ENCODE results near the gene IFNA6.

The IFNA6 gene

DNA sequence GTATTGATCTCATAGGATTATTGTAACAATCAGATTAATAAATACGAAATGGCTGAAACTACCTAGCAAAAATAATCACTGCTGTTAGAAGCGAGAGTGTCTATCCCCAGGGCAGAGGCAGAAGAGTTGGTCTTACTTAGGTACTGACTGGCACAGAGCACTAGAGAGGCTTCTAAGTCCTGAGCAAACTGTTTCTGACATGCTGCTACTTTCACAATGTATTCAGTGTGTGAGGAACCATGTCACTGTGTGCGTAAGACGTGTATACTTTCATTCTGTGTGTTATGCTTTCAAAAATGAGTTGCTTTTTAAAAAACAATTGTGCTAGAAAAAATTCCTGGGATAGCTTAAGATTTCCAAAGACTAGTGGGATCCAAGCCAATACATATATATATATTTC is 10.0 kb downstream of the IFNA6 start:
- Histone ChIP-seq H3K9me3 (ENCODE audit: insufficient read depth, low read length) (0 out of 2 replicates have a peak, but pooled peaks cover 5% of the 10 kb centered on the region), H4K20me1 (ENCODE audit: low read depth, low read length) (no peaks in the 10 kb centered on the region), H3K4me2 (ENCODE audit: low read depth, low read length, poor library complexity, severe bottlenecking) (no peak overlapping the region), H3F3A (ENCODE audit: insufficient read depth) (no peaks in the 10 kb centered on the region), H3K36me3 (ENCODE audit: low read length) (no peaks in the 10 kb centered on the region), H3K9me2 (replicated peaks; ENCODE audit: insufficient read depth, low read length) (no peaks in the 10 kb centered on the region), H2AFZ (ENCODE audit: low read depth, low read length, severe bottlenecking) (no peak overlapping the region), H3K27ac (ENCODE audit: low read depth, low read length) (no peak overlapping the region), H3K4me3 (ENCODE audit: insufficient read depth, low read length, poor library complexity, severe bottlenecking) (no peak overlapping the region), H3K79me2 (ENCODE audit: insufficient read depth, low read length) (no peaks in the 10 kb centered on the region), H3K27me3 (ENCODE audit: low read length) (no peaks in the 10 kb centered on the region), H3K9ac (ENCODE audit: low read length) (no peak overlapping the region)
- TF ChIP-seq, protein P1, sequence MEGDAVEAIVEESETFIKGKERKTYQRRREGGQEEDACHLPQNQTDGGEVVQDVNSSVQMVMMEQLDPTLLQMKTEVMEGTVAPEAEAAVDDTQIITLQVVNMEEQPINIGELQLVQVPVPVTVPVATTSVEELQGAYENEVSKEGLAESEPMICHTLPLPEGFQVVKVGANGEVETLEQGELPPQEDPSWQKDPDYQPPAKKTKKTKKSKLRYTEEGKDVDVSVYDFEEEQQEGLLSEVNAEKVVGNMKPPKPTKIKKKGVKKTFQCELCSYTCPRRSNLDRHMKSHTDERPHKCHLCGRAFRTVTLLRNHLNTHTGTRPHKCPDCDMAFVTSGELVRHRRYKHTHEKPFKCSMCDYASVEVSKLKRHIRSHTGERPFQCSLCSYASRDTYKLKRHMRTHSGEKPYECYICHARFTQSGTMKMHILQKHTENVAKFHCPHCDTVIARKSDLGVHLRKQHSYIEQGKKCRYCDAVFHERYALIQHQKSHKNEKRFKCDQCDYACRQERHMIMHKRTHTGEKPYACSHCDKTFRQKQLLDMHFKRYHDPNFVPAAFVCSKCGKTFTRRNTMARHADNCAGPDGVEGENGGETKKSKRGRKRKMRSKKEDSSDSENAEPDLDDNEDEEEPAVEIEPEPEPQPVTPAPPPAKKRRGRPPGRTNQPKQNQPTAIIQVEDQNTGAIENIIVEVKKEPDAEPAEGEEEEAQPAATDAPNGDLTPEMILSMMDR (IDR thresholded peaks at IDR 0.05; ENCODE audit: insufficient read depth, low read length, poor library complexity, severe bottlenecking) = no peak
- no peak for TF ChIP-seq EZH2phosphoT487 (conservative IDR thresholded peaks at IDR 0.05; ENCODE audit: low read length)

DNA sequence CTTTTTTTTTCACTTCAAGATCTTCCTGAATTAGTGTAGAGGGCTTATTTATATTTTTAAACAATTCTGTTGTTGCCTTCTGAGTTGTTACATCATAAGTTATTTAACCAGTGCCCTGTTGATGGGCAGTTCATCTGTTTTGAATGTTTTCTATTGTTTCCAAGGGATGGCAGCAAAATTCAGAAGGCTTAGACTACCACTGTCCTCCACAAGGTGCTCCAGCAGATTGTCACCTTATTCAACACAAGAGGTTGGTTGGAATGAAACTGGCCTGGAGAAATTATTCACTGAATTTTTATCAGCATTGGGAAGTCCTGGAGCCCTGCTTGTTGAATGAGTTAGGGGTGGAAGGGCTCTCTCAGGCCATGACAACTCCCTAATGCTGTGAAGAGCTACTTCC is 14.2 kb downstream of the IFNA6 start:
- Histone ChIP-seq H3K4me3 (ENCODE audit: insufficient read depth, low read length, poor library complexity, severe bottlenecking) (no peak overlapping the region), H3K79me2 (ENCODE audit: insufficient read depth, low read length) (peaks cover 34% of the 10 kb centered on the region), H3K27me3 (ENCODE audit: low read length) (no peaks in the 10 kb centered on the region), H3K9me2 (replicated peaks; ENCODE audit: insufficient read depth, low read length) (no peaks in the 10 kb centered on the region), H3K4me2 (ENCODE audit: low read depth, low read length, poor library complexity, severe bottlenecking) (no peak overlapping the region), H3K9me3 (ENCODE audit: insufficient read depth, low read length) (no peaks in the 10 kb centered on the region), H4K20me1 (ENCODE audit: low read depth, low read length) (peaks cover 14% of the 10 kb centered on the region; the same call in 1 of the 2 replicates), H3F3A (ENCODE audit: insufficient read depth) (no peaks in the 10 kb centered on the region), H2AFZ (ENCODE audit: low read depth, low read length, severe bottlenecking) (no peak overlapping the region), H3K27ac (ENCODE audit: low read depth, low read length) (no peak overlapping the region), H3K36me3 (ENCODE audit: low read length) (0 out of 2 replicates have a peak, but pooled peaks cover 3% of the 10 kb centered on the region), H3K9ac (ENCODE audit: low read length) (no peak overlapping the region)
- TF ChIP-seq, protein P1 (IDR thresholded peaks at IDR 0.05; ENCODE audit: insufficient read depth, low read length, poor library complexity, severe bottlenecking) = no peak
- TF ChIP-seq EZH2phosphoT487 (conservative IDR thresholded peaks at IDR 0.05; ENCODE audit: low read length) = no peak

DNA sequence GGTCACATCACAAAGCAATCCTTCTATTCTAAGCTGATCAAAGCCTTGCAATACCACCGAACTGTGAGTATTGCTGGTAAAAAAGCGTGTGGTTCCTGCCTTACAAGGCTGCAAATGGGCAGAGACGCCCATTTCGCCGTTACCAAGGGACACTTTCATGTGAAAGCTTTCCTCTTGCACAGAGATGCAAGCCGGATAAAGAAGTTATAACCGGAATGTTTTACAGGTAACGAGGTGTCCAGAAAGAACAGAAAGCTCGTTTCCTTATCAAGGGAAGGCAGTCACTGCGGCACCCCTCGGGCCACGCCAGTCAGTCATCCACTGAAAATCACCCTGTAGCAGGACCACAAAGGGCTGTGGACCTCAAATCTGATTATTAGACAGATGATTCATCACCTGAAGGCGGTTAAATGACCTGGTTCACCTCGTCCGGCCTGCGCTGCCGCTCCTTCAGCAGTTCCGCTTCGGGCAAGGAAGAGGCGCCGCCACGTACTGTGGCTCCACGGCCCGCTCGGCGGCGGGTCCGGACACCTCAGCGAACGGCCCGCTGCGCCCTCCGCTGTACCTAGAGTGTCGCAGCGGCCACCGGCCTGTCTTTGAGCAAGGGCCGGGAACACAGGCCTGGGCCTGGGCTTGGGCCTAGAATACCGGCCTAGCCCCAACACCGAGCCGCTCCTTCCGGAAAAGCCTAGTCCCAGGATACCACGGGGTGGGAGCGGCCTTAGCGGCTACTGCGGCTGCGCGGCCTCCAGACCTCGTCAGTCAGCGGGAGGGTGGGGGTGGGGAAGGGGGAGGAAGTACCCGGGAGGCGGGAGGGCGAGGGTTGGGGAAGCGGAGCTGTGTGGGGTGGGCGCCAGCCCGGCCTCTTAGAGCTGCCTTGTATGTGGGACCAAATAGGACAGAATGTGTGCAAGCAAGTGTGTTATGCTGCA is 15.7 kb downstream of the IFNA6 start, which contains the start of gene KLHL9:
Gene KLHL9 (minus strand): TSS at position 704 of the 932 bp plus-strand sequence. CDS start 545 bp downstream, at position 159.
- H3K9me3 ChIP-seq (ENCODE audit: insufficient read depth, low read length) = no peaks in the 10 kb centered on the region
- no peaks in the 10 kb centered on the region for H3F3A ChIP-seq (ENCODE audit: insufficient read depth)
- no peak for TF ChIP-seq EZH2phosphoT487 (conservative IDR thresholded peaks at IDR 0.05; ENCODE audit: low read length)
- TF ChIP-seq, protein P1 (IDR thresholded peaks at IDR 0.05; ENCODE audit: insufficient read depth, low read length, poor library complexity, severe bottlenecking) = no peak
- H3K36me3 ChIP-seq (ENCODE audit: low read length) = peaks cover 3% of the 10 kb centered on the region; the same call in 1 of the 2 replicates
- no peaks in the 10 kb centered on the region for H3K27me3 ChIP-seq (ENCODE audit: low read length)
- H3K4me2 ChIP-seq (ENCODE audit: low read depth, low read length, poor library complexity, severe bottlenecking) = peak within 1 kb of the TSS; percentile 72
- peaks cover 46% of the 10 kb centered on the region for H3K79me2 ChIP-seq (ENCODE audit: insufficient read depth, low read length)
- H3K9ac ChIP-seq (ENCODE audit: low read length) = peak within 1 kb of the TSS; percentile 62
- H3K4me3 ChIP-seq (ENCODE audit: insufficient read depth, low read length, poor library complexity, severe bottlenecking) = peak within 1 kb of the TSS; percentile 74
- no peaks in the 10 kb centered on the region for H3K9me2 ChIP-seq (replicated peaks; ENCODE audit: insufficient read depth, low read length)
- peak within 1 kb of the TSS; percentile 82 for H2AFZ ChIP-seq (ENCODE audit: low read depth, low read length, severe bottlenecking)
- H4K20me1 ChIP-seq (ENCODE audit: low read depth, low read length) = peaks cover 23% of the 10 kb centered on the region; the same call in 1 of the 2 replicates
- peak within 1 kb of the TSS; percentile 21 for H3K27ac ChIP-seq (ENCODE audit: low read depth, low read length)
